B cell (primary cell): ENCODE measurements around the gene IFNGR1. TPM values are rescaled to one million over a fixed set of nuclear protein-coding genes. Genes with fewer than 3 reads are reported as not detected.

Source experiments
- ATAC-seq: fragments of 200-7000 bp; cut with Tn5 transposase; one replicate; pipeline ENCODE4 v1.10.0; 2021; ENCODE audit warnings: low read depth, mild to moderate bottlenecking, moderate number of reproducible peaks, moderate library complexity
- CTCF ChIA-PET: fragments of 350-600 bp; sonication (Branson Sonifier 250); formaldehyde crosslinking; loops from one replicate; lab custom pipeline; 2021; ENCODE audit warnings: antibody characterized with exemption, inconsistent platforms; lab: Charles Lee
- POLR2A ChIA-PET: fragments of 350-600 bp; sonication (Branson Sonifier 250); formaldehyde crosslinking; loops from one replicate; lab custom pipeline; 2021; ENCODE audit warnings: antibody characterized with exemption; lab: Charles Lee
- DNase-seq: peaks from one replicate; pipeline ENCODE4 v3.0.0; 2013
- H2AFZ ChIP-seq: 2 replicates; pipeline ENCODE4 v1.6.1; 2012; ENCODE audit warnings: mild to moderate bottlenecking, low read depth, low read length; ENCODE audit not compliant: insufficient read depth, poor library complexity, severe bottlenecking
- H3K27ac ChIP-seq, 2 donors: 1 replicate in 1 of 2; 2 replicates in 1 of 2; pipeline ENCODE4 v1.5.1; 2012 to 2013; ENCODE audit warnings: low read length in 2 of 2, mild to moderate bottlenecking in 2 of 2, moderate library complexity in 1 of 2
- H3K27me3 ChIP-seq, 4 experiments: fragments of 200-600 bp in 1 of 4; sonication (generic) in 1 of 4; replicated peaks in 1 of 4; 1 replicate in 2 of 4; 2 replicates in 2 of 4; pipeline versions ENCODE4 v1.6.1 to v1.7.0; 2013 to 2016; ENCODE audit warnings: low read length in 3 of 4, mild to moderate bottlenecking in 2 of 4, mixed read lengths in 1 of 4, moderate library complexity in 1 of 4; ENCODE audit not compliant: insufficient read depth in 4 of 4, control insufficient read depth in 3 of 4; ENCODE audit errors: control extremely low read depth in 1 of 4
- H3K36me3 ChIP-seq, 2 experiments: replicated peaks in 1 of 2; 1 replicate in 1 of 2; 2 replicates in 1 of 2; pipeline versions ENCODE4 v1.6.1 to v1.7.1; 2013; ENCODE audit warnings: low read length in 1 of 2; ENCODE audit not compliant: insufficient read depth in 2 of 2, control insufficient read depth in 1 of 2; ENCODE audit errors: control extremely low read depth in 1 of 2, extremely low read depth in 1 of 2
- H3K4me1 ChIP-seq, 2 donors: fragments of 200-600 bp in 1 of 2; sonication (generic) in 1 of 2; 1 replicate in 1 of 2; 2 replicates in 1 of 2; pipeline versions ENCODE4 v1.5.1 to v1.6.1; 2013 to 2017; ENCODE audit warnings: low read length in 2 of 2; ENCODE audit not compliant: control insufficient read depth in 2 of 2, insufficient read depth in 2 of 2
- H3K4me2 ChIP-seq: replicated peaks from 2 replicates; pipeline ENCODE3; 2012; ENCODE audit warnings: mild to moderate bottlenecking, low read depth, low read length; ENCODE audit not compliant: poor library complexity, severe bottlenecking
- H3K4me3 ChIP-seq, 5 experiments: fragments of 200-600 bp in 1 of 5; sonication (generic) in 1 of 5; 1 replicate in 3 of 5; 2 replicates in 2 of 5; pipeline versions ENCODE4 v1.5.1 to v1.7.0; 2011 to 2016; ENCODE audit warnings: low read length in 4 of 5, mild to moderate bottlenecking in 4 of 5, low read depth in 2 of 5, control low read depth in 1 of 5, moderate library complexity in 1 of 5; ENCODE audit not compliant: insufficient read depth in 1 of 5; ENCODE audit errors: control extremely low read depth in 1 of 5, extremely low read depth in 1 of 5
- H3K79me2 ChIP-seq: fragments of 200-600 bp; sonication (generic); one replicate; pipeline ENCODE4 v1.6.0; 2016; ENCODE audit warnings: low read length; ENCODE audit not compliant: control insufficient read depth, insufficient read depth
- H3K9ac ChIP-seq: fragments of 200-600 bp; sonication (generic); 2 replicates; pipeline ENCODE4 v1.6.1; 2017; ENCODE audit warnings: mild to moderate bottlenecking, low read length, moderate library complexity
- H3K9me3 ChIP-seq, 3 donors: one replicate each; pipeline versions ENCODE4 v1.6.1 to v1.7.1; 2013; ENCODE audit warnings: low read length in 2 of 3; ENCODE audit not compliant: control insufficient read depth in 2 of 3, insufficient read depth in 1 of 3; ENCODE audit errors: control extremely low read depth in 1 of 3
- H4K20me1 ChIP-seq: 2 replicates; pipeline ENCODE4 v1.6.0; 2012; ENCODE audit warnings: mild to moderate bottlenecking, low read length; ENCODE audit not compliant: insufficient read depth, control insufficient read depth, poor library complexity, severe bottlenecking
- H3K27ac Mint-ChIP-seq: one replicate; pipeline ENCODE4 v1.8.0; 2021; ENCODE audit warnings: mixed read lengths
- H3K27me3 Mint-ChIP-seq: one replicate; pipeline ENCODE4 v1.8.0; 2021; ENCODE audit warnings: mixed read lengths
- H3K4me1 Mint-ChIP-seq: one replicate; pipeline ENCODE4 v1.8.0; 2021; ENCODE audit warnings: mixed read lengths
- H3K4me3 Mint-ChIP-seq: one replicate; pipeline ENCODE4 v1.8.0; 2021; ENCODE audit warnings: mixed read lengths
- H3K9me3 Mint-ChIP-seq: one replicate; pipeline ENCODE4 v1.8.0; 2022; ENCODE audit warnings: mixed read lengths; ENCODE audit not compliant: insufficient read depth
- CTCF ChIP-seq: fragments of 200-600 bp; IDR thresholded peaks from one replicate; pipeline ENCODE4 v1.8.0; 2022; ENCODE audit warnings: antibody characterized with exemption, mild to moderate bottlenecking
- EZH2 ChIP-seq: IDR thresholded peaks from 2 replicates; pipeline ENCODE4 v1.6.1; 2012; ENCODE audit warnings: borderline replicate concordance, low read depth, mild to moderate bottlenecking, moderate library complexity, low read length; ENCODE audit not compliant: insufficient read depth, poor library complexity, severe bottlenecking
- WGBS: methylation state at CpG from one replicate; pipeline ENCODE4 v1.1.5; 2013; ENCODE audit warnings: missing lambda C conversion rate; ENCODE audit not compliant: insufficient coverage; 5-methylcytosine and 5-hydroxymethylcytosine counted together
- intact Hi-C: fragments of 100-400 bp; cut with micrococcal nuclease; formaldehyde crosslinking; loops from one replicate; pipeline ENCODE4 v1.10.0; 2022
- polyA plus RNA-seq: library from polyadenylated mRNA; depleted of rRNA; stranded (reverse); fragments of >200 nt; gene quantifications from 2 replicates; pipeline ENCODE4 v1.2.3, GENCODE V29; 2012
- total RNA-seq, 2 donors: library from RNA; stranded (reverse); fragments of 120-200 nt in 1 of 2; gene quantifications; 1 replicate in 1 of 2; 2 replicates in 1 of 2; pipeline versions ENCODE4 v1.2.3 to v1.2.4, GENCODE V29; 2013 to 2022

The IFNGR1 gene
- total and polyA plus RNA-seq, 2 donors (not counting 1 experiment from before 2014, with no cell fraction given) = 24.5 to 48.2 TPM

- Histone ChIP-seq H3K27me3 (no peaks in the 10 kb centered on the region), H3K4me2 (peak overlapping the region; percentile 23), H3K9me3 (peaks cover 0 to 24% (median 21%) of the 10 kb centered on the region in 3 donors), H3K4me1 (peaks cover 17 to 20% of the 10 kb centered on the region in 2 donors), H3K27ac (peak overlapping the region in 1 of 2 donors; percentile 43), H3K9ac (peak overlapping the region; percentile 2), H3K36me3 (peaks cover 4 to 55% of the 10 kb centered on the region in 2 experiments), H4K20me1 (peaks cover 5% of the 10 kb centered on the region), H3K79me2 (peaks cover 65% of the 10 kb centered on the region), H2AFZ (no peak overlapping the region), H3K4me3 (no peak overlapping the region)
- ChIA-PET POLR2A (no interaction called here), CTCF (interaction anchor here (1.3 to 1.6 kb wide), 2 partner anchors 108 to 112 kb away, joined by 5 read pairs; no protein-coding TSS in a partner anchor)
- no peak for TF ChIP-seq CTCF
- no peak for TF ChIP-seq EZH2
- WGBS = no CpG with 5 or more reads among the region's 1 CpG
- ATAC-seq (no peak), DNase-seq (no peak)
- Mint-ChIP-seq H3K4me3 (peak overlapping the region; percentile 61), H3K27ac (peak overlapping the region; percentile 54), H3K4me1 (peaks cover 60% of the 10 kb centered on the region), H3K9me3 (peaks cover 10% of the 10 kb centered on the region), H3K27me3 (no peaks in the 10 kb centered on the region)
- intact Hi-C loops = no loop called here
Measured at GRCh38 chr6:137206577-137206976, 12.6 kb downstream of the IFNGR1 start.

GRCh38 chr6:137203256-137203655 is 15.9 kb downstream of the IFNGR1 start:
- H3K9me3 Mint-ChIP-seq = peaks cover 6% of the 10 kb centered on the region
- DNase-seq (no peak), ATAC-seq (no peak)
- no peaks in the 10 kb centered on the region for H3K27me3 Mint-ChIP-seq
- Histone ChIP-seq H3K4me2 (no peak overlapping the region), H3K9me3 (peaks cover 0 to 6% (median 6%) of the 10 kb centered on the region in 3 donors), H4K20me1 (no peaks in the 10 kb centered on the region), H3K9ac (no peak overlapping the region), H2AFZ (no peak overlapping the region), H3K4me1 (peaks cover 12 to 14% of the 10 kb centered on the region in 2 donors), H3K27me3 (no peaks in the 10 kb centered on the region), H3K4me3 (no peak overlapping the region), H3K79me2 (peaks cover 42% of the 10 kb centered on the region), H3K36me3 (peaks cover 8 to 65% of the 10 kb centered on the region in 2 experiments), H3K27ac (no peak overlapping the region)
- TF ChIP-seq CTCF = no peak
- no peak for TF ChIP-seq EZH2
- POLR2A ChIA-PET = no interaction called here
- no peak overlapping the region for H3K27ac Mint-ChIP-seq
- H3K4me1 Mint-ChIP-seq = peaks cover 34% of the 10 kb centered on the region
- intact Hi-C loops = loop anchor here (2.0 to 5.0 kb wide), 4 partner anchors 16 to 439 kb away; partner anchors contain the start of gene IFNGR1
- no CpG with 5 or more reads among the region's 2 CpGs for WGBS
- CTCF ChIA-PET = interaction anchor here (0.7 to 1.6 kb wide), 6 partner anchors 37 to 432 kb away, joined by 3 to 17 read pairs (median 4); no protein-coding TSS in a partner anchor
- H3K4me3 Mint-ChIP-seq = no peak overlapping the region
